Urothelium cell line (cell line): ENCODE data around the gene HAX1.
"Not testable (repeated sequence)": the region's sequence is repeated elsewhere in the genome, so short reads cannot be mapped to it uniquely, and the experiment has no call there.

Experiments
- DNase-seq: peaks from one replicate; pipeline ENCODE4 v3.0.0; 2011; ENCODE audit warnings: low spot score, mixed read lengths
- FAIRE-seq: peaks from 2 replicates; lab custom pipeline; 2011; peaks lifted over from hg19 to GRCh38; lab: Jason Lieb, UNC

The HAX1 gene

DNA sequence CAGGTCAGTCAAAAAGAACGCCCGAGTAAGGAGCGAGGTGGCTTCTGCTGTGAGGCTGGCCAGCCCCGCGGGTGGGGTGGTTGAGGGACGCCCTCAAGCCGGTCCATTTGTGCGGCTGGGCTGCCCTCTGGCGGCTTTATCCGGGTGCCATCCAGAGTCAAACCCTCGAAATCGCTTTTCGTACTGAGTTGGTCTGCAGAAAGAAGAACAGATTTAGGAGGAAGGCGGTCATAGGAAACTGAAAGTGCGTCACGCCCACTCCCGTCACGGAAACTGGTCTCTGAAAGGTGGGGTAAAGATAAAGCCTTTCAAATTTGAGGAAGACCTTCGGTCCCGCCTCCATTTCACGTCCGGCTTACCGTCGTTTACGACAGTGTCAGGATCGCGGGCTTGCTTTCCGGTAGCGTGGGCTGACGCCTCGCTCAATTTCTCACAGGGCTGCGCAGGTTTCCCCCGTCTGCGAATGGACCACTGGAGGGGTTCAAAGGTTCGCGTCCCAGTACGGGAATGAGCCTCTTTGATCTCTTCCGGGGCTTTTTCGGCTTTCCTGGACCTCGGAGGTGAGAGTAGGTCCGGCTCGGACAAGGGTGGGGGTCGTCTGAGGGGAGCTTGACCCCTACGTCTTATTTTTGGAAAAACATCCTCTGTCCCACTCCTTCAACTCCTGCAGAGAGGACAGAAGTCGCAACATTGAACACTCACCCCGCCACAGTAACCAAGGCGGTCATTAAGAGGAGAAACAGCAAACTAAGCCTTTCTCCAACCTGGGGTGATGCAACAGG, at the start of gene HAX1:
HAX1 (plus strand) TSS at position 413 of the 782 bp plus-strand sequence; CDS start at position 508, 95 bp downstream.
- peak; percentile 74 for FAIRE-seq

DNA sequence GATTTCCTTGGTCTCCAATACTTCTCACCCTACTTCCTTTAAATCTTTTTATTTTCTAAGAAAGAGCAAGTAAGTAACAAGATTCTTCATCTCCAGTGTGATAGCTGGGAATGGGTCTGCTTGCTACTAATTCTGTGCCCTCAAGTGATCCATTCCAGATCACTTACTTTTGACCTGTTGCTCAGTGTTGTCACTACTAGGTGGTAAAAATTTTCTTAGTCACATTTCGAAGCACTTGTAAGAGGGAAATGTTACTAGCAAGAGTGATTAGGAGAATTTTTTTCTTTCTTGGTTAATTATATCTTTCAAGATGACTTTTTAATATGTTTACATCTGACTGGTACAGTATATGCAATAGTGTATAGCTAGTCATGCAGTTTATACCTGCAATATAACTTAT, 49.5 kb upstream of the HAX1 start:
- DNase-seq (no peak), FAIRE-seq (no peak)

More for the DNA sequence above, at the start of gene HAX1:
- peak; percentile 93 for DNase-seq

DNA sequence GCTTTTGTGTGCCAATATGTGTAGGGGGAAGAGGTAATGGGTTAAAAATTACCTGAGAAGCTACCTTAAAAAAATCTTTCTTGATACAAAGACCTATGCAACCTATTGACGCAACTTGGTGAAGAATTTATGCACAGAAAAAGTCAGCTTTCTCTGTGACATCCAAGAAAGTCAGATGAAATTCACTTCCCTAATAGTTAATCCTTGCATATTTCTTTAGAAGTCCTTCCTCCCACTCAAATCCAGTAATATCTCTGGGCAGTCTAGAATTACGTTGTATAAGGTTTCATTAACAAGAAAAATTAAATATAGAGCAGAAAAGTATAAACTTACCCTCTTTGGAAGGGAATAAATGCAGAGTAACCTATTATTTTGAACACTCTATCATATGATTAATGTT, 48.8 kb upstream of the HAX1 start:
- FAIRE-seq, result no peak
- DNase-seq, result no peak

DNA sequence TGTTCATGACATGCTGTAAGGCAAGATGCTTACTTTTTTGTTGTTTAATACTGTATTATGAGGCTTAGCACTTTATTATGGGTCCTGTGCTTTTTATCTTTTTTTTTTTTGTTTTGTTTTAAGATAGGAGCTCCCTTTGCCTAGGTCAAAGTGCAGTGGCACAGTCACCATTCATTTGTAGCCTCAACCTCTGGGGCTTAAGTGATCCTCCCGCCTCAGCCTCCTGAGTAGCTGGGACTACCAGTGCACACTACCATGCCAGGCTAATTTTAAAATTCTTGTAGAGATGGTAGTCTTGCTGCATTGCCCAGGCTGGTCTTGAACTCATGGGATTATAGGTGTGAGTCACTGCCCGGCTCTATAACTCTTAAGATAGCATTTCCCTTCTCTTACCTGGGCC, 47.1 kb upstream of the HAX1 start:
- FAIRE-seq, result no peak

DNA sequence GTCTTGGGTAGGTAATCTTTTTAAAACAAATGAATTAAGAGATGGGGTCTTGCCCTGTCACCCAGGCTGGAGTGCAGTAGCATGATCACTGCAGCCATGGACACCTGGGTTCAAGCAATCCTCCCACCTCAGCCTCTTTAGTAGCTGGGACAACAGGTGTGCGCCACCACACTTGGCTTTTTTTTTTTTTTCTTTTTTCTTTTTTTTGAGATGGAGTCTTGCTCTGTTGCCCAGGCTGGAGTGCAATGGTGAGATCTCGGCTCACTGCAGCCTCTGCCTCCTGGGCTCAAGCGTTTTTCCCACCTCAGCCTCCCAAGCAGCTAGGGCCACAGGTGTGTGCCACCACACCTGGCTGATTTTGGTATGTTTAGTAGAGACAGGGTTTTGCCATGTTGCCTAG, 41.3 kb upstream of the HAX1 start:
- not testable (repeated sequence) for FAIRE-seq, DNase-seq

More for the DNA sequence above, 47.1 kb upstream of the HAX1 start:
- no peak for DNase-seq

DNA sequence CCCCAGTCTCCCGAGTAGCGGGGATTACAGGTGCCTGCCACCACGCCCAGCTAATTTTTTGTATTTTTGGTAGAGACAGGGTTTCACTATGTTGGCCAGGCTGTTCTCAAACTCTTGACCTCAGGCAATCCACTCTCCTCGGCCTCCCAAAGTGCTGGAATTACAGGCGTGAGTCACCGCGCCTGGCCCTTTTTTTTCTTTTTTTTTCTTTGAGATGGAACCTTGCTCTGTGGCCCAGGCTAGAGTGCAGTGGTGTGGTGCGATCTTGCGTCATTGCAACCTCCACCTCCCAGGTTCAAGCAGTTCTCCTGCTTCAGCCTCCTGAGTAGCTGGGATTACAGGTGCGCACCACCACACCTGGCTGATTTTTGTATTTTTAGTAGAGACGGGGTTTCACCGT, 39.3 kb upstream of the HAX1 start:
- not testable (repeated sequence) for FAIRE-seq, DNase-seq

DNA sequence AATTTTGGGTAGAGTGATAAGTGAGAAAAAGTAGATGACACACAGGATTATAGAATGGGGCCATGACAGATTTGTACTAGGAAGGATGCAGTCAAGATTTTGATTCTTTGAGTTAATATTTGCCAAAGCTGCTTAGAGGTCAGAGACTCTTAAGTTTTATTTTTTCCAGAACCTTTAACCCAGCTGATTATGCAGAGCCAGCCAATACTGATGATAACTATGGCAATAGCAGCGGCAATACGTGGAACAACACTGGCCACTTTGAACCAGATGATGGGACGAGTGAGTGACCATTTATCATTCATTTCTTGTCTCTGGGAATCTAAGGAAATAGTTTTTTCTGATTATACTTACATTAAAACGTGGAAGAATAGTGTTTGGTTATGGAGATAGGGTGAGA, 35.6 kb upstream of the HAX1 start:
- FAIRE-seq (no peak), DNase-seq (no peak)

DNA sequence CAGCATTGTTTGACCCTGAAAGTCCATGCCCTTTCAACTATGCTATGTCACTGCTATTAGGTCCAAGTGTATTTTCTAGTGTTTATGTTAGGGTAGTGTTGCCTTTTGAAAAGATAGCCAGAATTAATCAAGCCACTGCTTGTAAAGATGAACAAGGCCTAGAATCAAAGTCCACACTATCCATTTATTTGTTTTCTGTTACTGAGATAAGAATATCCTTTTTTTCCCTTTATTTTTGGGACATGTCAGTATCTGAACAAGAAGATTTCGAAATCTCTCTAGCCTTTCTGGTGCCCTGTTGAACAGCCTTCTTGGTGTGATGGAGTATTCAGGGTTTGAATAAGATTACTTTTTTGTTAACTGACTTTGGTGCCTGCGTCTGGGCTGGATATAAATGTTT, 35.0 kb upstream of the HAX1 start:
- FAIRE-seq, result no peak

DNA sequence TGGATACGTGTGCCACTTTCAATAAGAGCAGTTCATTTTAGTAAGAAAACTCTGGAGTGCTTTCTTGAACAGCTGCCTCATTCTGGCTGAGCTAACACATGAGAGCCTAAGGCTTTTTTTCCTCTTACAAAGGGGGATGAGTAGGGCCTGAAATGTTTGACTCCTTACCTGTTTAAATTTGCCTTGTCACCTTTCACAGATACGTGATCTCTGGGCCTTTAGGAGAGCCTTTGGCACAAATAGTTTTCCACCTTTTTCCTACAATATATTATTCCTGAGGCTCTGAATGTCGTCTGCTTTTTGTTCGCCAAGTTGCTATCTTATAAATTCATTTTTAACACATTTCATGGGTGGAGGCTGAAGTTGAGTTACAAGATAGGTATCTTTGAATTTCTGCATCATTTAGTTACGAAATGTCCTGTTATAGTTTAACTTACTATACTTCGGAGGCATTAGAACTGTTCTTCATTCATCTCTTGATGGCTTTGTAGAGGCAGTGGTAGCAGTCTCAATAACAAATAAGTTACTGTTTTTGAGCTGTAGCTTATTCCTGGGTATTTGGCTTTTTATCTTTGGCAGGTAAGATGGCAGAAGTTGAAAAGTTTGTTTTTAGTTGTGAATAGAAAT, 34.4 kb upstream of the HAX1 start:
- FAIRE-seq (no peak), DNase-seq (no peak)

More for the DNA sequence above, 35.0 kb upstream of the HAX1 start:
- DNase-seq, result no peak

DNA sequence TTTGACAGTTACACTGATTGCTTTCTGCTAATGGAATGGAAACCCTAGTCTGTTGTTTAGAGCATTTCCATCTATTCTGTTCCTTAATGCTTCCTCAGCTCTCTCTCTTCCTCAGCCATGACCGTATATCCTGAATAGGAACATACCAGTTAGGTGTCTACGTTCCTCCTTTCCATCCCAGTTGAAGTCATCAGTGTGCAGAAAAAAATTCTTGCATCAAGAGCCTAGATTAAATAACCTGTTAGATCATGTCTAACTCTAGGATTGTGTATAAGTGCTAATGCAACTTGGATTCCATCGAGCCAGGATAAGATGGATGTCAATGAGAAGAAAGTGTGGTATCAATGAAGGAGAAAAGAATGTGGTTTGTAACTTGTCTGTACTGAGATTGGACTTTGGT, 32.9 kb upstream of the HAX1 start:
- DNase-seq (no peak), FAIRE-seq (no peak)

DNA sequence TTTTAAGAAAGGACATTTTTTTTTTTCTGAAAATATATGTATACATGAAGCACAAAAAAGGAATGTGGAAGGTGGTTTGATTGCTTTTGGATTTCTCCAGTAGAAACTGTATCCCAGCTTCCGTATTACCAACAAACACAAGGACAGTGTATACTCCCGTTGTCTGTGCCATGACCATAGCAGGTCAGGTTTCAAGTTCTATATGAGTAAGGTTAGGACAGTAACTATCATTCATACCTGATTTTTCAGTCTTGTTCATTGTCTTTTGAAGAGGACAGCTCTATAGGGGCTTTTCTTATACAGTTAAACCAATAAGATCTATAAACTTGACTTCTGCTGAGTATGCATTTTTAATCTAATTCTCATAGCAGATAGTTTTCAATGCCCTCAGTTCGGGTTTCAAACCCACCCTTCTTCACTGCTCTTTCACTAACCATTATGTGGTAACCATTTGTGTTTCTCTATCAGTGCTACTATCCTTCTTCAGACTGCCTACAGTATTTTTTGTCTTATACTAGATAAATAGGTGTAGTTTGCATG, 32.1 kb upstream of the HAX1 start:
- DNase-seq, result no peak
- FAIRE-seq, result no peak

DNA sequence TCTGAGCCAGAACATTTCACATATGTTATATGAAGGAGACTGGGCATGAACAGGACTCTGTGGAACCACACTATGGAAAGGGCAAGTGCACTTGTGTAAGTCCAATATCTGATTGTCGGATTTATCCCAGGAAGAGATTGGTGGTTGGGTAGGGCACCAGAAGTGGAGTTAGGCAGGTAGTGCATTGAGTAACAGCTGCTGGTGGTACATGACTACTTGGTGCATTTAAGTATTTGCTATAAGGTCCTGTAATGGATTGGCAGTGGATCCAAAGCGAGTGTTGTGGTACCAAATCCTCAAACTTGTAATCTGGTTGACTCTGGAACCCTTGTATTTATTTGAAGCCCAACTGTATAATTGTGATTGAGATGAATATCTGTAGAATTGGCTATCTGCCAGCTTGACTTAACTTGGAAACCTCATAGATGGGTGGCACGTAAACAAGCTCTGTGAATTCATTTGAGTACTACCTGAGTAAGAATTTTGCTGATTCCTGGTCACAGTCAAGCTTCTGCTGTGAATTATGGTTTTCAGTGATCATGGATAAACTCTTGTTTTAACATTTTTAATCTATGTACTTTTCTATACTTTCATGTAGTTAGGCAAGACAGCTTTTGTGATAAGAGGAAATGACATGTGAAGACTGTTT, 30.6 kb upstream of the HAX1 start:
- no peak for DNase-seq
- FAIRE-seq, result no peak

DNA sequence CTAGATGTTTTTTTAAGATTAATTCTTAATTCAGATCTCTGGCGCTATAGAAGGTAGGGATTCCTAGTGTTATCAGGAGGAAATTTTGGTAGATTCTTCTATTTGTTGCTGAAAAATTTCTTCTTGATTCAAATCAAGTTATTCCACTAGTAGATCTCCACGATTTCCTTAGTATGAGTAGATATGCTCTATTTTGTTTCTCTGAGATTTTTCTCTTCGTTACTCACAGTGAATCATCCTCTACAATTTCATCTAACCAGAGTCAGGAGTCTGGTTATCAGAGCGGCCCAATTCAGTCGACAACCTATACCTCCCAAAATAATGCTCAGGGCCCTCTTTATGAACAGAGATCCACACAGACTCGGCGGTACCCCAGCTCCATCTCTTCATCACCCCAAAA, 18.8 kb upstream of the HAX1 start:
- DNase-seq (no peak), FAIRE-seq (no peak)

DNA sequence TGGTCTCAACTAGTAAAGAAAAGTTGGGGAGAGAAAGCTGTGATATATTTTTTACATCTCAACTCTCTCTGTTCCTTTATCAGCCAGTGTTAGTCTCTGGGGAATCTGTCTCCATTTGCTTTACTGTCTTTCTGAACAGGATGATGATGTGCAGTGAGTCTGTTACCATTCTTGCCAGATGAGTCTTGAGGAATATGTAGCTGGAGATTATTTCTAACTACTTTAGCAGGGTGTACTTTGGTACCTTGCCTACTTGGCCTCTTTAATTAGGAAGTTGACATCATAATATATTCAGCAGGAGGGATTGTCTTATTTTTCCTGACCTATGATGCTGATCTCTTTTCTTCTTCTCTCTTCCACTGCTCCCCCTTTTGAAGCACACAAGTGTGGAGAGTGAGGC, 15.7 kb upstream of the HAX1 start:
- no peak for FAIRE-seq
- DNase-seq, result no peak

DNA sequence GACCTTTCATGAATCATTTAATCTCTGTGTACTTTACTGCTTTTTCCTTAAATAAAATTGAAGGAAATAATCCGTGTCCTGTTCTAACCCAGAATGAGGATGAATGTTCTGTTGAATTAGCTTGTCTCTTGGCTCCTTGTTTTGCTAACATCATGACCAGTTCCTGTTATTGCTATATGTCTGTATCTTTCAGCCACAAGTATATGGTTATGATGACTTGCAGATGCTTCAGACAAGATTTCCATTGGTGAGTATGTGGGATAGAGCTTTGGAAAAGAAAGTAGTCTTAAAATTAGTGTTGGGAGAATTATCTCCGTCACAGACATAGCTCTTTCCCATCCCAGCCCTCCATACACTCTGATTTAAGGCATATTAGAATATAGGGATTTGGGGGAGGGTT, 13.6 kb upstream of the HAX1 start:
- DNase-seq, result no peak
- no peak for FAIRE-seq

DNA sequence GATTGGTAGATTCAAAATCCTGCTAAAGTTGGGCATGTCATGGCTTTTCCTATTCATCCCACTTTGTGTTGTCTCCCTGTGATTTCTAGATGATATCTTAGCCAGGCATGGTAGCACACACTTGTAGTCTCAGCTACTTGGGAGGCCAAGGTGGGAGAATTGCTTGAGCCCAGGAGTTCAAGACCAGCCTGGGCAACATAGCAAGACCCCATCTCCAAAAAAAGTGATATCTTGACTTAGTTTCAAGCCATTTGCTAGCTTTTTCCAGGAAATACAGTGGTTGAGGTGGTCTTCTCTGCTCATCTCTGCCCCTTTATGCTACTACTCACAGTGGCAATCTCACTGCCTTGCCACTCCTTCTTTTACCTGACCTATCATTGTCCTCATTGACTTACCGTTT, 12.3 kb upstream of the HAX1 start:
- DNase-seq (no peak), FAIRE-seq (no peak)

DNA sequence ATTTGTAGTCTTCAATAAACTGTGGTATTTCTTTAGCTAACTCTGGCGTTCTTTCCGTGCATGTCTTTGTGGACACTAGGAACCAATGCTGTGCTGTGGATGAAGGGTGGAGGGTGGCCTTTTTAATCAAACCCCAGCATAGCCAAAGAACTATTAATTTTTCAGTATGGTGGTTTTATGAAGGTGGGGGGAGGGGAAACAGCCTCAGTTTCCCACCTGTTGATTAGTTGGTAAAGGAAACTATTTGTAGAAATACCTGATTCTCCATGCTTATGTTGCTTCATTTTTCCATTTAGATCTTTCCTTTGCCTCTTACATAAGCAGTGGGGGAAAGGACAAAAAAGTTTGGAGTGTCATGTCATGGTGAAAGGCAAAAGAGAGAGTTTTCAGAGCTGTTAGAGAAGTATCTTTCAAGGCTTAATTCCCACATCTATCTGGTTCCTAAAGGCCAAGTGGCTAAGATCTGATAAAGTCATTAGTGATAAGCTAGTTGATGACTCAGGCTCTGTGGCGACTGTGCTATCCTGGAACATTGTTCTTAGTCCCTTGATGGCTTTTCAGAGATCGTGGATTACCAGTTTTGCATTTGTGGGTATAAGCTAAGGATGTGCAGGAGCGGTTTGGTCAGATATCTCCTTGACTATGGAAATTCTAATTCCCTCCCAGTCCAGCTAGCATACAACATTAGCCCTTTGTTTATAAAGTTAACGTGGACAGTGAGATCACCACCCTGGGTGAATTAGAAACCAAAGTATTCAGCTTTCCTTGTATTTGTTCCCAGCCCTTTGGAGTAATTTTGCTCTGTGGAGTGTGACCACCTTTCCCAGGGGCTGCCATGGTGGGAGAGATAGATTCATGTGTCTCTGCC, 8.7 kb upstream of the HAX1 start:
- DNase-seq (no peak), FAIRE-seq (no peak)

DNA sequence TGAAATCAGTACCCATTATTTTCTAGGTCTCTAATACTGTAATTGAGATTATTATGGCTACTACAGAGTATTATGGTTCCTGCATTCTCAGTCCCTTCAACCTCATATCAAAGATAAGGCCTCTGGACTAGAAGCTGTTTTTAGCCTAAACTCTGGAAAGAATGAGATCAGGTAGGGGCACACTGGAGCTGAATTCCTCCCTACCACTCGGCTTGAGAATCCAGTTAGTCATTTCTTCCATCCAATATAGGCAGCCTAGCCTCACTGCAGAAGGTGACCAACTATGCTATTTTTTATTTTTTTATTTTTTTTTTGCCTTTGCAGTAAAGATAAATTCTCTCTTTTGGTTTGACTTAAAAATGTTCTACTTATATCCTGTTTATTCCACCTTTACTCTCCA, 8.0 kb upstream of the HAX1 start:
- no peak for FAIRE-seq
- DNase-seq, result no peak

DNA sequence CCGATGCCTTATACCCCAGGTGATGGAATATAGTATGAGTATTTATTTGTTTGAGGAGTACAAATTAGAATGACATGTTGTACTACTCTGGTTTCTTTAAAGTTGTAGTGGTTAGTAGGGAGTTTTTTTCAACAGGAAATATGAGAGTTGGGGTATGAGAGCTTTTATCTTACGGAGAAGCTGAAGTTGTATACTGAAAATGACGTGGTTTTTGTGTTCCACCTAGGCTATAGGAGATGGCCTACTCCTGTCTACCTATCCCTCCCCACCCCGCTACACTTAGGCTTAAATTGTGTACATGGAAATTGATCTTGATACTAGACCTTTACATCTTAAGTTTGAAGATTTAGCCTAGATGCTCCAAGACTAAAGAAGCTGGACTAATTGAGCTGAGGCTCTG, 6.8 kb upstream of the HAX1 start:
- DNase-seq, result no peak
- FAIRE-seq, result no peak

DNA sequence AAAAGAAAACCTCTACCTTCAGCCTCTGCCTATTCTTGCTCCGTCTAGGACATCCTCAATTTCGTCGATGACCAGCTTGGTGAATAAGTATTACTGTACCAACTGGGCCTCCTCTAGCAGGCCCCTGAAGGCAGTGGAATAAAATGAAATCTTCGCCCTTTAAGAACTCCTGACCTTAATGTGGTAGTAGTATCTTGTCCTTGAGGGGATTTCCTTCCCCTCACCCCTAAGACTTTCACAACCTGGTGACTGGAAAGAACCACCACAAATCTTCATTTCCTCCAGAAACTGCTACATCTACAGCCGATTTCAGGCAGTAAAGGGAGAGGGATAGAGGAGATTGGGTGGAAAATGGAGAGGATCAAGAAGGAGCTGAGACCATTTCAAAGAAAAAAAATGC, 1.6 kb upstream of the HAX1 start:
- FAIRE-seq (no peak), DNase-seq (no peak)
